PC-9 (cell line): Measurements from ENCODE around the gene ASMT.

Experiments used
- EZH2 ChIP-seq: fragments of 200-600 bp; sonication (generic); IDR thresholded peaks from 2 replicates; pipeline ENCODE4 v1.8.0; 2017; ENCODE audit warnings: antibody characterized with exemption, low read depth
- TF ChIP-seq, protein P1 (sequence below): fragments of 200-600 bp; sonication (generic); conservative IDR thresholded peaks from 2 replicates; pipeline ENCODE4 v1.6.1; 2017; ENCODE audit warnings: mixed run types, antibody characterized with exemption, mild to moderate bottlenecking, moderate library complexity

GRCh38 chrX:1618689-1619088 is 3.8 kb downstream of the ASMT start:
- TF ChIP-seq EZH2, result no peak
- TF ChIP-seq, protein P1, sequence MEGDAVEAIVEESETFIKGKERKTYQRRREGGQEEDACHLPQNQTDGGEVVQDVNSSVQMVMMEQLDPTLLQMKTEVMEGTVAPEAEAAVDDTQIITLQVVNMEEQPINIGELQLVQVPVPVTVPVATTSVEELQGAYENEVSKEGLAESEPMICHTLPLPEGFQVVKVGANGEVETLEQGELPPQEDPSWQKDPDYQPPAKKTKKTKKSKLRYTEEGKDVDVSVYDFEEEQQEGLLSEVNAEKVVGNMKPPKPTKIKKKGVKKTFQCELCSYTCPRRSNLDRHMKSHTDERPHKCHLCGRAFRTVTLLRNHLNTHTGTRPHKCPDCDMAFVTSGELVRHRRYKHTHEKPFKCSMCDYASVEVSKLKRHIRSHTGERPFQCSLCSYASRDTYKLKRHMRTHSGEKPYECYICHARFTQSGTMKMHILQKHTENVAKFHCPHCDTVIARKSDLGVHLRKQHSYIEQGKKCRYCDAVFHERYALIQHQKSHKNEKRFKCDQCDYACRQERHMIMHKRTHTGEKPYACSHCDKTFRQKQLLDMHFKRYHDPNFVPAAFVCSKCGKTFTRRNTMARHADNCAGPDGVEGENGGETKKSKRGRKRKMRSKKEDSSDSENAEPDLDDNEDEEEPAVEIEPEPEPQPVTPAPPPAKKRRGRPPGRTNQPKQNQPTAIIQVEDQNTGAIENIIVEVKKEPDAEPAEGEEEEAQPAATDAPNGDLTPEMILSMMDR, result no peak
